CD1c-positive myeloid dendritic cell (primary cell): ENCODE results near the gene SDK2.

ENCODE experiments used
- DNase-seq: peaks from one replicate; pipeline ENCODE4 v3.0.0-alpha.2; 2016; ENCODE audit errors: extremely low spot score

SDK2 gene

DNA sequence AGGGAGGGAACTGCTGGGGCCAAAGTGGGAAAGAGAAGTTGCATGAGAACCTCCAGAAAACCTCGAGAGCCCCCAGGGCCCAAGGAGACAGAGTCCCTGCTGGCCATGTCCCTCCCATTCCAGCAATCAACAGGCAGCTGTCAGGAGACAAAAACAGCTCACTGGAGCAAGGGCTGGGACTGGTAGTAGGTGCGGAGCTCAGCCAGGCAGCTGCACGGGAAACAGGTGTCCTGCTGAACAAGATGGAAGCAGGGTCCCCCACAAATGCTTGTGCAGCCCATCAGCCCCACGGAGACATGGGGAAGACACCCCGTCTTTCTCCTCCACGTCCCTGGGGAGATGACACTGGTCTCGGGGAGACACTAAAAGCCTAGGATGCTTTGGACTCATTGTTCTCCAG, 34.5 kb downstream of the SDK2 start:
- no peak for DNase-seq

DNA sequence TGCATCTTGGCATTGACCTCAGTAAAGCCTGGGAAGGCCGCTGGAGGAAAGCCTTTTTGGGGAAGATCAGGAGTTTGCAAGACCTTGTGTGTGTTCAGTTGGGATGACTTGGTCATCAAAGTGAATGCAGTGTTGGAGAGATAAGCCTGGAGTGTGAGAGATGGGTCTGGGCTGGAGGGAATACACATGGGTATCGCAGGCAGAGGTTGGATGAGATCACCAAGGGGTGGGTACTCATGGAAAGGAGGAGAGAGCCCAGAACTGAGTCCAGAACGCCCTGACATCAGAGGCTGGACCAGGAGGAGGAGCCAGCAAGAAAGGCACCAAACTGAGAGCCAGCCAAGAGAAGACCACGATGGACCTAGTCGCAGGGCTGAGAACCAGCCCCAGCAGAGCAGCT, 35.2 kb downstream of the SDK2 start:
- DNase-seq: no peak

DNA sequence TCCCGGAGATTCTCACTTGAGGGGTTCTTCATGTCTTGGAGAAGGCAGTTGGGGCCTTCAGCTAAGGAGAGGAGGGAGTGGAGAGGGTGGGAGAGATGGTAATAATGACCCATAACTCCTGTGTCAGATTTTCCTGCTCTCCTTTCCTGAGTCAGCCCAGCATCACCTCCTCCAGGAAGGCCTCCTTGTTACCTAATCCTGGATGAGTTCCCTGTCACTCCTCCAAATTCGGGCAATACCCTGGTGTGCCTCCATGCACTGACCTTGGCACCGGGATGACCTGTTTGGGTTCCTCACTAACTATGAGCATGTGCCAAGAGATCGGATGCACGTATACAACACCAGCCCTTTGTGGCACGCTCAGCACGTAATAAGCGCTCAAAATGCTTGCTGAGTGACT, 38.8 kb downstream of the SDK2 start:
- no peak for DNase-seq

DNA sequence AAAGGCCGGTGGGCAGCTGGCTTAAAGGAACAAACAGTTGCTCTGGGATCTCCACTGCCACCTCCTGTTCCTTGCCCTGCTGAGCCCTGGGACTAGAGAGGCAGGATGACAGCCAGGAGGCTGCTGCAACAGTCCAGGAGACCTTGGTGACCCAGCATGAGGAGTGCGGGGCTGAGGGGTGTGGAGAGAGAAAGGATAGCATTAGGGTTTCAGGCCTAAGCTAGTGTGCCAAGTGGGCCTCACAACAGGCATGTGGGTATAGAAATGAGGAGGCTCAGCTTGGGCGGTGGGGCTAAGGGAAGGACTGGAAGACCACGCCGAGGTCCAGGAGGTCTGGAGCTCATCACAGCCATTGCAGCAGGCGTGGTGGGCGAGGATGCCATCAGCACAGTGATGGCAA, 39.8 kb downstream of the SDK2 start:
- DNase-seq: no peak

DNA sequence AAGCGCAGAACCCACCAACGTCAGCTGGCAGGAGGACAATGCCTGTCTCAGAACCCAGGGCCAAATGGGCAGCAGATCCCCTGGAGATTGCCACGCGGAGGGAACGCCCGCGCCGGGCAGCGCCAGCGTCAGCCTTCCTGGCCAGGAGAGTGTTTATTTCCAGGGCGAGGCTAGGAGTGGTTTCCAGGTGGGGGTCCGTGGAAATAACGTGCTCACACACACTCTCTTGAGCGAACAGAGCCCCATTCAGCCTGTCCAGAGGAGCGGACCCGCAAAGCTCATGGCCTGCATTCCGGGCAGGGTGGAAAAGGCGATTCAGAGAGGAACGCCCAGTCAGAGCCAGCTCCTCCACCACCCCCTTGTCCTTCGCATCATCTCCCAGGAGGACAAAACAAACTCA, 40.3 kb downstream of the SDK2 start:
- DNase-seq: no peak

DNA sequence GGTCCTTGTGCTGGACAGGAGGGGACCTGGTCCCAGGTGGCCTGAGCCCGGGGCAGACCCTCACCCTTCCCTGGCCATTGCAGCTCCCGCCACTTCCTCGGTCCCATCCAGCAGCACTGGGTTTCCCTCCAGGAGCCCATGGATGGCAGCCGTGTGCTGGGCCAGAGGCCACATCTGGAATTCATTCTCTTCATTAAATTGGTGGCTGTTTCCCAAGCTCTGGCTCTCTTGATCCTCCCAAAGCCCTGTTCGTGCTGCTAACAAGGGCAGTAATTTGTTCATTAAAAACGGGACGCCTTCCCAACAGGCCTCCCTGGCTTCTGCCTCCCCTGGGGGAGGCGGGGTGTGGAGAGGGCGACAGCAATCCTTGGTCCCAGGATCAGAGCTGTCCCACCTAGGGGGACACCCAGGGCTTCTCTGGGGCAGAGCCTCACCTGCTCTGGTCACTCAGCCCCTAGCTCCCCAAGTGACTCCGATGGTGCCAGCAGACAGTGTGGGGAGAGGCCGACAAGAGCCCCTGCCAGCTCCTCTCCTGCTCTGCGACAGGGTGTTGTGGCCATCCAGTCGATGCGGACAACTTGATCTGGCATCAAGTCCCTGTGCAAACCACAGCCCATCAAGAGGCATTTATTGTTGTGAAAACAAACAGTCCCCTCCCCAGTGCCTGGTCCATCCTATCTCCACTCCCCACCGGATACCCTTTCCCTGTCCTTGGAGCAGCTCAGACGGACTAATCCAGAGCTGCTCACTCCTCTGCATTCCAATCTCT, 44.0 kb downstream of the SDK2 start:
- no peak for DNase-seq

DNA sequence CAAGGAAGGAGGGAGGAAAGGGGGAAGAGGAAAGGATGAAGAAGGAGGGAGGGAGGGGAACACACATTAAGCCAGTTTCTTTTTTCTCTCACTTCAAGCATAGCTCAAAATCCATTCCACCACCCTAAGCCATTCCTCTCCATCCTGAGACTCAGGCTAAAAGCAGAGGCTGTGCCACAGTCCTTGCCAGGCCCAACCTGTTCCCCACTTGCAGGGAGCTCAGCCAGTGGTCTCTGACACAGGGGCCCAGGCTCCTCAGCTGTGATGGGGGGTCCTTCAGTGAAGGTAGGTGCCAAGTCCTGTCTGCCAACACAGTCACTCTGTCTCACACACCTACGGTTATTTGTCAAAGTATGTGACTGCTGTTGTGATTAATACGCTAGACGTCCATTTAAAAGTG, 44.6 kb downstream of the SDK2 start:
- no peak for DNase-seq

DNA sequence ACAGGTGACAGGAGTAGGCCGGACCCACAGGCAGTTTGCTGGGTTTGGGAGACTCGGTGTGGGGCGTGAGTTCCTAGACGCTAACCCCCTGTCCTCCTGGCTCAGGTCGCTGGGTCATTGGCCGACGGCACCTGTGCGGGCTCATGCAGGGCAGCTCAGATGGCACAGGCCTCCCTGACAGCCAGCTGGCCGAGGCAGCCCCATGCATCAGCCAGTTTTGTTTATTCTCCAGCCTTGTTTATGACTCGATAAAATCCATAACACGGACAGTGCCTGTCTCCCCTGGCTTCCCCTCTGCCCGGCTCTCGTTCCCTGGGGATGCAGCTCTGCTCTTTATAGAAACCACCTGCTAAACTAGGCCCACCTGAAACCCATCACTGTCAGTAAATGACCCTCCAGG, 46.0 kb downstream of the SDK2 start:
- DNase-seq: no peak

DNA sequence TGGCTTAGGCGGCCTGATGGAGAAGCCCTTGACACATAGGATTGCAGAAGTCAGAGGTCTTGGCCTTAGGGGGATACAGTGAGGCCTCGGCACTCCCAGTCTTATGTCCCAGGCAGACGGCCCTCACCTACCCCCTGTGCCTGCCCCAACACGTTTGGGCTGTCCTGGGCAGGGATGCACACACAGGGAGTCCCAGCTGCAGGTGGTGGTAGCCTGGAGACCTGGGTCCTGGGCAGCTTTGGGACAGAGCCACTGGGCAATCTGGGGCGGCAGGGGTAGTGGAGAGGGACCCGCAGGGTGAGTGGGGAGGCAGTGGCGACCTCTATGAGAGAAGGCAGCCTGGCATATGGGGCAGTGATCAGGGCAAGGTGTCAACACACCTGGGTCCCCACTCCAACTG, 48.3 kb downstream of the SDK2 start:
- no peak for DNase-seq

DNA sequence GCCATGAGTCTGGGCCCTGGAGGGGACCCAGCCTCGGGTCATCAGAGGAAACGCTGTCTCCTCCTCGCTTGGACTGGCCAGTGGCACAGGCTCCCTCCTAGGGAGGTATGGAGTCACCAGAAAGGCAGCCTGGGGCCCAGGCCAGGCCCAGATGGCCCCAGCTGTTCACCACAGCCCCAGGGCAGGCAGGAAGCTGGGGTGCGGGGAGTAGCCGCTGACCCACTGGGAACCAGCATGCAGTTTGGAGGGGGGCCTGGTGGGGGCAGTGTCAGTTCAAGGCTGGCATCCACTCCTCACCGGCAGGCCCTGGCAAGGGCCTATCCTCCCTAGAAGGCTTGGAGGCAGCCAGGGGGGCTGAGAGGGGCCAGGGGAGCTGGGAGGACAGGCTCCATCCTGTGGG, 48.8 kb downstream of the SDK2 start:
- DNase-seq: no peak

DNA sequence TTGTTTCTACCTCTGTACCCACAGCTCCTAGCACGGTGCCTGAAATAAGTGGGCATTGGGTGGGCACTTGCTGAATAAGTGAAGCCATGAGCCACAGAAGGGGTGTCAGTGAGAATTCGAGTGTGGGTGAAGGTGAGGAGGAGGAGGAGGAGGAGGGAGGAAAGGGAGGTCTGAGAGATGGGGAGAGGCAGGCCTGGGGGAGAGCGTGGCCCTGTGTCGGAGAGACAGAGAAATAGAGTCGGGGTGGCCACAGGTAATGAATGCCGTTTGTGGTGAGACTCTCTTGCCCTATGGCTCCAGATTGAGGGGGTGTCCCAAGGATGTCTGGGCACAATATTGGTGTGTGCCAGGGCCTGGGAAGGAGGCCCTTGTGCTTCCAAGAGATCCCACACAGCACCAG, 49.2 kb downstream of the SDK2 start:
- no peak for DNase-seq

DNA sequence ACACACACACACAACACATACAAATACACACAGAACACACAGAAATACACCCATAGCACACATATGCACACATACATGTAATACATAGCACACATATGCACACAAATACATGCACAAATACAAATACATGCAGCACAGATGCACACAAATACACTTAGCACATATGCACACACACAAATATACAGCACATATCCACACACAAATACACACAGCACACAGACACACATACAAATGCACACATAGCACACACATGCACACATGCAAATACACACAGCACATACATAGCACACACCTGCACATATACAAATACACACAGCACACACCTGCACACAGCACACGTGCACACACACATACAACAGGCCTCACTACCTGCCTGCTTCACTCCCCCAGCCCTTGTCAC, 49.6 kb downstream of the SDK2 start:
- DNase-seq: no peak

DNA sequence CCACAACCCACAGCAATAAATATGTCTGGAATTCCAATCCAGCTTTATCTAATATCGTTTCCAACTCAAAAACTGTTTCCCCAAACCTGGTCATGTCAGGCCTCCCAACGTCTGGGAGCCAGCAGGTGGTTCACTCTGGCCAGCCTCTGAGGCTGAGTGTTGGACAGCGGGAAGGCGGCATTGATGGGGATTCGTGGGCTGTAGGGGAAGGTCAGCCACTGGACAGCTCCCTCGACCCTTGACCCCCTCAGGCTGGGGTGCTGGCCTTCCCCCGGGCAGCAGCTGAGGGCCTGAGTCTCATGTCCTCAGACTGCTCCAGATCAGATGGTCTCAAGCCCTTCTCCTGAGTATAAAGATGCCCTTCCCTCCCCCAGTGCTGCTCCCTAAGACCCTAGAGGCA, 50.2 kb downstream of the SDK2 start:
- DNase-seq: no peak

DNA sequence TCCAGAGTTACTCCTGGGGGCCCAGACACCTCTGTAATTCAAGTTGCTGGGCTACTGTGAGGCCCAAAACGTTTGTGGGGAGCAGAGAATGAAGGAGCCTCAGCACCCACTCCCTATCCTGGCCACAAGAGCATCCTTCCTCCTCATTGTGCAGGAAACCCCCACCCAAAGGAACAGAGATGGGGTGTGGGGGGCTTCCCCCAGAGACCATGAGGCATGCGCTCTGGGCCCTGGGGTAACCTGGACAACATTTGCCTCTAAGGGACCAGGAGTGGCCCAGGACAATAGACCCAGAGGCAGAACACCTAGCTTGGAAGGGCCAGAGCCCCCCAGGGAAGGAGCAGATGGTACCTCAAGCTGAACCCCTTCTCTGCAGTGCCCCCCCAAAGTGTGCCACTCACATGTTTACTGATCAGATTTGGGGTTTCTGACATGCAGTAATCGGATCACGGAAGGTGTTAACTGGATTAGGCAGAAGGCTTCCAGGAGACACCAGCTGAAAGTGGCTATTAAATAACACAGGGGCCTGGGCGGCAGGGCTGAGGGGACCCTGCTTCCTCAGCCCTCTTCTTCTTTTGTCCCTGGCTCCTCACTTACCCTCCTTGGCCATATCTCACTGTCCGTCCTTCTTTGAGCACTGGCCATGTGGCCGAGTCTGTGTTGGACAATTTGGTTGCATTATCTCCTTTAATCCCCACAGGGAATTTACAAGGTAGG, 50.8 kb downstream of the SDK2 start:
- no peak for DNase-seq

DNA sequence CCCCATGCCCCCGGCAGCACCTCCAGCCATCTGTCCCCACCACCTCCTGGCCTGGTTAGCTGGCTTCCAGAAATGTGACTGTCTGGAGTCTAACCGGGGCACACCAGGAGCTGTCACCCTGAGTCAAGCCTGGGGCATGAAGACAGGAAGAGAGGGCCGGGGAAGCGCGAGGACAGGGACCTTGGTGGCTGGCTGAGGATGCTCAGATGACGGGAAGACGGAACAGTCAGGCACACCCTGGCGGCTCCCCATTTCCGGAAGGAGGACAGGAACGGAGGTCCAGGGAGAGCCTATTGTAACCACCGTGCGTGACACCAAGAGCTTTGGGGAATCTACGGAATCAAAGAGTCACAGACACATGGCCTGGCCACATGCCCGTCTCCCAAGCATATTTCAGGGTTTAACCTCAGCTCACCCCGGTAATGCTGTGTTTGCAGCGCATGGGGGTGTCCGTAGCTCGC, 51.7 kb downstream of the SDK2 start:
- DNase-seq: no peak

DNA sequence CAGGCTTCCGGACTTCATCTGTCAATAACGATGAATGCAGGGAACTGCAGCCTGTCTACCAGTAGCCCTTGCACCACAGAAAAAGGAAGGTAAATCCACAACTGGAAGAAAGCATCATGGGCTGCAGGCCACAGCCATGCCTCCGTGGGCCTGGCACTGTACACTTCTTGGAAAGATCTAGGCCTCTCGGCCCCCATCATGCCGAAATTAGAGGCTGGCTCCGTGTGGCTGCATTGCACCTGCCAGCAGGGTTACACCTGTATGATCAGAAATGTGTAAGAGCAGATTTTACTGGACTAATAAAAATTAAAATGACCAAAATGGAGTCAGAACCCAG, 52.2 kb downstream of the SDK2 start:
- no peak for DNase-seq

DNA sequence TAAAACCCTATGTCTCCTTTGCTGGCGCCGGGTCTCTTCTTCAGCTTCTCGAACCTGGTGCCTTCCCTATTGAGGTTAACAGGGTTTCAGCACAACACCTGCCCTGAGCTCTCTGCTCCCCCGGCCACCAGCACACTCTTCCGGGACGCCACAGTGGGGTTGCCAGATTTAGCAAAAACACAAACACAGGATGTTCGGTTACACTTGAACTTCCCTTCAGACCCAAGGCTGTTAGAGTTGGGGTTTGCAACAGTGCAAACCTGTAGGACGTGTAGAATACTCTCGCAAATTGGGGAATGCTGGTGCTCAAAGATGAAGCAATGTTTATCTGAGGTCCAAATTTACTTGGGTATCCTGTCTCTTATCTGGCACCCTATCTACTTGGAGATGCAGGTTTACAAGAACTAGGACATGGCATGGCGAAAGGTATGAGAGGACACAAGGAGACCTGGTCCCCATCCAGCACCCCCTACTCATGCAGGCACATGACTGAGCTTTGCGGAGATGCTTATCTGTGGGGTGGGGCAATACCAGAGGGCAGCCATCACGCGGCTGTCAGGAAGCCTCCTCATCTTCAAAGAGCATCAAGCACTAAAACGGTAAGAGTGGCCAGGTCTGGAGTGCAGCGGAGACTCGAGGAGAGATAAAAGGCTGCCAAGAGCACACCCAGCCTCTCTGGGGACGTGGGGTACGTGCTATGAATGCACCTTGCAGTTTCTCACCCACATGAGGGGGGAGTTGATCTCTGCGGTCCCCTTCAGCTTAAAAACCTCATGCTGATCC, 52.8 kb downstream of the SDK2 start:
- DNase-seq: no peak

DNA sequence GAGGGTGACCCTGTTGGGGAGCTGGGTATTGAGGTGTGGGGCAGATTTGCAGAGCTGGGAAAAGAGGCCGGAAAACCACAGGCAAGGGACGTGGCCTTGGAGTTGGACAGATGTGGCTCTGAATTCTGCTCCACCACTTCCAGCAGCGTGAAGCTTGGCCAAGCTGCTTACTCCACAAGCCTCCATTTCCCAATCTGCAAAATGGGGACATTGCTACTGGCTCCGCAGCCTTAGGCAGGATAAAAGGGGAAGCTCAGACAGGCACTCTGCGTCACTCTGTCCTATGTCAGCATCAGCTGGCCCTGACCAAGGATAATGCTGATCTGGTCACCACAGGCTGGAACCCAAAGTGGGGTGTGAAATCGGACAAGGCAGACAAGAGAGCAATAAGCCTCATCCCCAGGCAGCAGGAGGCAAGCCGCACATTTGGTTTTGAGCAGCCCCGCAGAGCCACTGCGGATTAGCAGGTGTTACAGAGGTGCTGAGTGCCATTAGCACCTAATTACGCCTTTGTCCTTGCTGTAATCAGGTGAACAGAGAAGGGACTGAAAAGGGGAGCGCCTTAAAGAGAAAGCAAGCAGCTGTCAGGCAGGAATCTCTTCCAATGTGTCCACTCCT, 54.8 kb downstream of the SDK2 start:
- no peak for DNase-seq

DNA sequence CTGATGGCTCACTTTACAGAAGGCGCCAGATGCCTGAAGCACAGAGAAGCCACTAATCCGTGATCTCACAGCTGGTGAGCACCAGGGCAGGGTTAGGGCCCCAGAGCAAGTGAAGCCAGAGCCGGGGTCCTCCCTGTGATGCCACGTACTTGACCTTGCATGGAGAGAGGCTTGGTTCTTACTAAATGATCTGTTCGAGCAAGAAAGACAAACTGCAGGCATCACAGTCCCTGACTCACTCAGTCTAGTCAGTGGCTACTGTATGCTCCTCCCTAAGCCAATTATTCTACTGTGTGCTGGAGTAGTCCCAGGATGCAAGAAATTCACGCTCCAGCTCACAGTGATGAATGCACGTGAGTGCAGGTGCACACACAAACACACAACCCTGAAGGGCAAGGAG, 55.4 kb downstream of the SDK2 start:
- no peak for DNase-seq

DNA sequence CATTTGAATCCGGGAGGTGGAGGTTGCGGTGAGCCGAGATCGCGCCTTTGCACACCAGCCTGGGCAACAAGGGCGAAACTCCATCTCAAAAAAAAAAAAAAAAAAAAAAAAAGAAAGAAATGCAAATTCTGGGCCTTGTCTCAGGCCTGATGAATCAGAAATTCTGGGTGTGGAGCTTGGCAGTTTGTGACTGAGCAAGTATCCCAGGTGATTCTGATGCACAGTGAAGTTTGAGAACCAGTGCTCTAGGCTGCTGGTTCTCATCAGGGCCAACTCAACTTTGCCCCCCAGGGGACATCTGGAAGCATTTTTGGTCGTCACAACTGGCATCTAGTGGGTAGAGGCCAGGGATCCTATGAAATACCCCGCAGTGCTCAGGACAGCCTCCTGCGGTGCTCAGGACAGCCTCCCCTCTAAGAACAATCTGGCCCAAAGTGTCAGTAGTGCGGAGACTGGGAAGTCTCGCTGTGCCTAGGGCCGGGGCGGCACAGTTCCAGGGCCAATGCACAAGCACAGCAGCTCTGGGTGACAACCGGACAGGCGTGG, 55.9 kb downstream of the SDK2 start:
- DNase-seq: no peak

DNA sequence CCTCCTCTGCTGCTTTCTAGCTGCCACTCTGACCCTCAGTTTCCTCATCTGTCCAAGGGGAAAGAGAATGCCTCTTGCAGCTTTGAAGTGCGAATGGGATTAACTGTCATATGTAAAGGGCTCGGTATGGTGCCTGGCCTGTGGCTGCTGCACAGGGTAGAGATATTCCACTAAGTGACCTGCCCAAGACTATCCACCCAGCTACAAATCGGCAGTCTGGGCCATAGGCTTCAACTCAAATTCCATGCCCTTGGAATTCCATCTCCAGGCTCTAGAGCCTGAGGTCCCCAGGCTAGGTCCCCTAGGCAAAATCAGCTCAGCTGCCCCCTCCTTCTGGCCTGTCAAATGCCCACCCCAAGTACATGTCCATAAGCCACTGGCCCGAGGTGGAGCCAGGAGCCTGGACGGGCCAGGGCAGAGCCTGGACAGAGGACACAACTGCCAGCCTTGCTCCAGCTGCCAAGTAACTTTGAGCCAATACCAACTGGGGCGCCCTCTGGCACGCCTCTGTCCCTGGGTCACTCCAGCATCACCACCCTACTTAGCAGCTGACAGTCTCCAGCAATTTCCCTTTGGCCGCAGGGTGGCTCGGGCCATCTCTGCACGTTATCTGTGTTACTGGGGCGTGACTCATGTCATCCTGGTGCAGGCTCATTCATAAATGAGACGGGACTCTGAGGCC, 57.2 kb downstream of the SDK2 start:
- no peak for DNase-seq
